ENCODE data around the gene KCNF1.

Gene KCNF1

GRCh38 chr2:10880586-10881321 is 31.0 kb upstream of the KCNF1 start:
- no peak for ATAC-seq

- no peak for ATAC-seq
Observed at GRCh38 chr2:10882568-10882967, 29.2 kb upstream of the KCNF1 start.

DNA sequence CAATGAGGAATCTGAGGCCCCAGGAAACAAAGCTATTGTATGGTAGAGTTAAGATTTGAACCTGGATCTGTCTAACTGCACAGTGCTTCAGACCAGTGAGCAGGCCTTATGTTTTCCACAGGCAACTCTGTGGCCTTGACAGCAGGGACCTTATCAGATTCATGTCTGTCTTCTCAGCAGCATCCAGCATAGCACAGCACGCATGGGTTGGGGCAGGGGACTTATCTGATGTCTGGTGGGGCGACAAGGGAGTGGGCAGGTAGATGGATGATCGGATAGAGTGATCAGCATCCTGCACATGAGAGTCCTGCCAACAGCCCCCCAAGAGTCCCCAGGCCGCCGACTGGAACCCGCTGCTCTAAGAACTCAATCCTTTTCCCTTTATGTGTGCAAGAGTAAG is 28.7 kb upstream of the KCNF1 start:
- no peak for ATAC-seq

- no peak for ATAC-seq
Observed at GRCh38 chr2:10883801-10884478, 27.8 kb upstream of the KCNF1 start.

DNA sequence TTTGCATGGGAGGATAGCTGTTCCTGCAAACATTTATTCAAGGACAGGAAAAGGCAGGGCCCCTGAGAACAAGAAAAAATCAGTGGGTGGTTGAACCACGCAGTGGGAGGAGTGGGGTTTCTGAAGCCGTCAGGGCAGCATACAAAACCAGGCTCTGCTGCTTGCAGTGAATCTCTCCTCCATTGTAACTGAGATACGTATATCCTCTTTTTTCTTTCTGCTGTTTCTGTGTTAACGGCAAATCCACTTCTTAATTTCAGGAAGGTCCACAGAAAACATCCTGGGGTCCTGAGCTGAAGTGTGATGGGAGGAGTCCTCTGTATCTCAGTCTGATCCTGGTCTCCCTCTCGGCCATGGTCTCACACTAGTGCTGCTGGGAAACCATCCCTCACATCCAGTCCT is 27.2 kb upstream of the KCNF1 start:
- ATAC-seq = no peak

- ATAC-seq = no peak
Observed at GRCh38 chr2:10885094-10885860, 26.5 kb upstream of the KCNF1 start.

DNA sequence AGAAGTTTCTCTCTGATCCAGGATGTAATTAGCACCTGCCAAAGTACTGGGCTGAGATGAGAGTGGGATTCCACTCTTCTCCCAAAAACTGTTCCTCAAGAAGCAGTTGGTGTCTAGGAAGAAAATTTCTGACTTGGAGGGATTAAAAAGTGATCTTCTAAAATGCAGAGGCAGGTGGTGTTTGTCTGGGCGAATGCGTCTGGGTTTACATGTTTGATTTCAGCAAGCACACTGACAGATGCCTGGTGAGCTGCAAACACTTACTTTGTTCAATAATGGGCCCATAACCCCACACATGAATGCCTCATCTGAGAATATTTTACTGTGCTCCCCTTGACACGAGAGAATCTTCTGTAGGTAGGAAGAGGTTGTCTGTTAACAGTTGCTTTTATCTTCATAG is 24.3 kb upstream of the KCNF1 start:
- no peak for ATAC-seq

GRCh38 chr2:10889651-10890215 is 22.0 kb upstream of the KCNF1 start:
- no peak for ATAC-seq

- no peak for ATAC-seq
Observed at GRCh38 chr2:10890706-10891270, 20.9 kb upstream of the KCNF1 start.

DNA sequence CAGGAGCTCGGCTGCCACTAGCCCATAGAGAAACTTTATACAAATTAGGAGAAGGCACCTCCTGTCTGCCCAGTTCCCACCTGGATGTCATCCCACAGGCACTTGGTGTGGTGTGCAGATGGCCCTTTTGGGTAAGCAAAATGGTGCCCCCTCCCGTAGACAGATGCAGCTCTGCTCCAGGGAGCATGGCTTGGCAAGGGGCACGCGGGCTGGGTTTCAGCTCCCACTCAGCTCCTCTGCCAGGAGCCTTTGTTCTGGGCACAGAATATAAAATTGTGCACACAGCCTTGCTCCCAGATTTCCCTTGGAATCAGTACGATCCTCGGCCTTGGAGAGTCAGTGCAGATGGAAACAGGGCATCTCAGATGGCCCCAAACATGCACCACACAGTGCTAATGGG is 20.3 kb upstream of the KCNF1 start:
- ATAC-seq = no peak

- no peak for ATAC-seq
Observed at GRCh38 chr2:10891848-10892247, 19.9 kb upstream of the KCNF1 start.

DNA sequence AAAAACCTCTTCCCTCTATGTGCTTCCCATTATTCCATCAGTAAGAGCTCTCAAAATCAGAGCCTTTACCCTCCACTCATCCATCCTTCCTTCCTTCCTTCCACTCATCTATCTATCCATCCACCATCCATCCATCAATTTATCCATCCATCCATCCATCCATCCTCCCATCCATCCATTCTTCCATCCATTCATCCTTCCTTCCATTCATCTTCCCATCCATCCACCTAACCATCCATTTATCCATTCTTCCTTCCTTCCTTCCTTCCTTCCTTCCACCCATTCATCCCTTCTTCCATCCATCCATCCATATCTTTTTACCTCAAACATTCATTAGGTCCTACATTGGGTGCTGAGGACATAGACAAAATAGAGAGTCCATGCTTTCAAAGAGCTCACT is 19.4 kb upstream of the KCNF1 start:
- no peak for ATAC-seq

DNA sequence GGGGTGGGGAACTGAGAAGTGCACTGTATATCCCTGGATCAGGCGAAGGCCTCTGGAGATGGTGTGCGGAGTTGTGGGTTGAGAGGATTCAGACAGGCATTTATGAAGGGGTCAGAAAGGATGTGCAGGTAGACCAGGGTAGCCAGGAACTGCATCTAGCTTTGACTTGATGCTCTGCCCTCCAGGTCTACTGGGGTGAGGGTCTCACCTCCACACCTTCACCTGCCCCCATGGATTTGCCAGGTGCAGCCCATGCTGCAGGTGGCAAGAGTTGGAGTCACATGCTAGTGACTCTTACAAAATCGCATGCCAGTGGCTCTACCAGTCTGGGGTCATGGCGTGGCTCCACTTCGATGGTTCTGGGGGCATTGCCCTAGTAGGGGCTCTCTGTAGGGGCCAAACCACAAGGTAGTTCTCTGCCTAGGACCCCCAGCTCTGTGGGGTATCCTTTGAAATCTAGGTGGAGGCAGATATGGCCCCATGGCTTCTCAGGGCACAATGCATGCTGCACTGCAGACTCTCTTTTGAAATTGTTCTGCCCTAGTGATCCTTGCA is 18.9 kb upstream of the KCNF1 start:
- no peak for ATAC-seq

- ATAC-seq = no peak
Observed at GRCh38 chr2:10894264-10894935, 17.3 kb upstream of the KCNF1 start.

DNA sequence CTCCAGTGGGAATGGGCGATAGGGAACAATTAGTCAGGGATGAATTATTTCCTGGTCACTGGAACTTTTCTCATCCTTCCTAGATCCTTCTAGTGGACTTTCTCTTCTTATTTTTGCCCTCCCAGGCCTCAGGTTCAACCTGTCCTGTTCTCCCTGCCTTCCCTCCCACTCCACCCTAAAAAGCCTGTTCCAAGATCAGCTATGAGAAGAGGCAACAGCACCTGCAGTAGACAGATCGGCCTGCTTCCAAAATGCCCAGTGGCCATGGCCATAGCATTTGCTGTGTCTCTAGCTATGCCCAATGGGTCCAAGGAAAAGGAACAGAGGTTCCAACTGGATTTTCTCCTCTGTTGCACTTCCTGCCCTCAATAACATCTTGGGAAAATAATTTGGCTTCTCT is 16.5 kb upstream of the KCNF1 start:
- no peak for ATAC-seq

GRCh38 chr2:10897956-10898355 is 13.8 kb upstream of the KCNF1 start:
- no peak for ATAC-seq

GRCh38 chr2:10900216-10901109 is 11.3 kb upstream of the KCNF1 start:
- no peak for ATAC-seq

GRCh38 chr2:10901160-10901939 is 10.4 kb upstream of the KCNF1 start:
- no peak for ATAC-seq

DNA sequence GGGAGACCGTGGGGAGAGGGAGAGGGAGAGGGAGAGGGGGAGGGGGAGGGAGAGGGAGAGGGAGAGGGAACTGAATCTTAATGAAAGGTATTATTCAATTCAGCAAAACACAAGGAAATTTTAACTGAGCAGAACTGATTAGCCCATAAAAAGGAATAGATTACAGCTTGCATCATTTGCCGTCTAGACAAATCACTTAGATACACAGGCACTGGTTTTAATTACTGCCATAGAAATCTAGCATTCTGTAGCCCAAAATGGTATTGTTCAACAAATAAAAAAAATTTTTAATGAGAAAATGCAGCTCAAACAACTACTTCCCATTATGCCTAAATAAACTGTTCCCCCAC is 7.9 kb upstream of the KCNF1 start:
- ATAC-seq = no peak

DNA sequence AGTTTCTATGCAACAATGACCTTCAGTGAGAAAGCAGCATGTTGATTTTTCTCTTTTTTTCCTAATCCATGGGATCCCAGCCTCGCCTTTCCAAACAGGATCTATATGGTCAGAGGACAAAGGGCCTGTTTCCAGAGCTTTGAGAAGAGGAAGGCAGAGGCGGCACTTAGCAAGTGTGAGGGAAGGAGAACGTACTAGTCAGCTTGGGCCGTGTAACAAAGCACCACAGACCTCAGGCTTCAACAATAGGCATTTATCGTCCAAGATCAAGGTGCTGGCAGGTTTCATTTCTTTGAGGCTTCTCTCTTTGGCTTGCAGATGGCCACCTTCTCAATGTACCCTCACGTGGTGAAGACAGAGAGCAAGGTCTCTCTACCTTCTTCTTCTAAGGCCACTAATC is 7.3 kb upstream of the KCNF1 start:
- no peak for ATAC-seq

Data from activated CD4-positive, CD25-positive, alpha-beta regulatory T cell treated with anti-CD3 and anti-CD28 coated beads, Interleukin-2, amount 50 U/mL, for 24 hours (primary cell).